Retinal pigment epithelial cell (primary cell): Measurements from ENCODE around the gene CYP2C19.

Source experiments
- DNase-seq: peaks from one replicate; pipeline ENCODE4 v3.0.0-alpha.2; 2010; ENCODE audit warnings: low read depth
- H3K4me3 ChIP-seq: 2 replicates; pipeline ENCODE4 v1.5.1; 2011; ENCODE audit warnings: mild to moderate bottlenecking, low read length, control low read depth, moderate library complexity
- CTCF ChIP-seq: conservative IDR thresholded peaks from 2 replicates; pipeline ENCODE4 v1.5.1; 2011; ENCODE audit warnings: low read depth, low read length, control low read depth, inconsistent platforms

The CYP2C19 gene

GRCh38 chr10:94846204-94846603, 83.7 kb downstream of the CYP2C19 start:
- H3K4me3 ChIP-seq: no peak overlapping the region
- no peak for TF ChIP-seq CTCF
- no peak for DNase-seq

- no peak overlapping the region for H3K4me3 ChIP-seq
- no peak for TF ChIP-seq CTCF
- DNase-seq: no peak
Observed at GRCh38 chr10:94850766-94851165, 88.3 kb downstream of the CYP2C19 start.

DNA sequence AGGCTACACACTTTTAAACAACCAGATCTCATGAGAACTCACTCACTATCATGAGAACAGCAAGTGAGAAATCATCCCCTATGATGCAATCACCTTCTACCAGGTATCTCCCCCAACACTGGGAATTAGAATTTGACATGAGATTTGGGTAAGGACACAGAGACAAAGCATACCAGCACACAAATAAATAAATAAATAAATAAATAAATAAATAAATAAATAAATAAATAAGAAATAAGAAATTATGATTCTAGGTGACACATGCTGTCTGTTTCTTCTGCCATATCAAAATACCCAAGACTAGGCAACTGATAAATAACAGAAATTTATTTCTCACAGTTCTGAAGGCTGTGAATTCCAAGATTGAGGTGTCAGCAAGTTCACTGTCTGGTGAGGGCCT, 88.8 kb downstream of the CYP2C19 start:
- no peak overlapping the region for H3K4me3 ChIP-seq
- DNase-seq: no peak
- TF ChIP-seq CTCF: no peak

GRCh38 chr10:94852438-94852837, 90.0 kb downstream of the CYP2C19 start:
- TF ChIP-seq CTCF: no peak

GRCh38 chr10:94853065-94853464, 90.6 kb downstream of the CYP2C19 start:
- H3K4me3 ChIP-seq: no peak overlapping the region
- TF ChIP-seq CTCF: no peak
- no peak for DNase-seq

More at GRCh38 chr10:94852438-94852837, 90.0 kb downstream of the CYP2C19 start:
- H3K4me3 ChIP-seq: no peak overlapping the region
- DNase-seq: no peak

- H3K4me3 ChIP-seq: no peak overlapping the region
- no peak for TF ChIP-seq CTCF
- DNase-seq: no peak
Observed at GRCh38 chr10:94858005-94858404, 95.5 kb downstream of the CYP2C19 start.

GRCh38 chr10:94859086-94859485, 96.6 kb downstream of the CYP2C19 start:
- H3K4me3 ChIP-seq: no peak overlapping the region
- no peak for DNase-seq
- TF ChIP-seq CTCF: no peak
